GM13976 (cell line): Measurements from ENCODE around the gene SOCS6.

Experiments used
- DNase-seq: peaks from one replicate; pipeline ENCODE4 v3.0.0; 2012; ENCODE audit warnings: low spot score
- CTCF ChIP-seq: IDR thresholded peaks from 2 replicates; pipeline ENCODE4 v1.5.1; 2012; ENCODE audit warnings: borderline replicate concordance, mild to moderate bottlenecking; ENCODE audit not compliant: insufficient read depth; ENCODE audit errors: extremely low read depth, missing control alignments, control extremely low read depth
- in situ Hi-C: fragments of 300-500 bp; cut with MboI; formaldehyde crosslinking; loops from one replicate; pipeline ENCODE4 v1.12.0; 2022; ENCODE audit warnings: low sequenced_read_pairs, mixed read lengths, inconsistent platforms; ENCODE audit not compliant: unreplicated experiment

The SOCS6 gene

GRCh38 chr18:70322928-70323327 is 34.1 kb downstream of the SOCS6 start:
- TF ChIP-seq CTCF: no peak
- no peak for DNase-seq
- in situ Hi-C loops: no loop called here

- no peak for TF ChIP-seq CTCF
- in situ Hi-C loops: no loop called here
- DNase-seq: no peak
Observed at GRCh38 chr18:70324897-70325296, 36.1 kb downstream of the SOCS6 start.

GRCh38 chr18:70326255-70326654 is 37.4 kb downstream of the SOCS6 start:
- in situ Hi-C loops: no loop called here
- no peak for TF ChIP-seq CTCF
- no peak for DNase-seq

- DNase-seq: no peak
- in situ Hi-C loops: no loop called here
- TF ChIP-seq CTCF: no peak
Observed at GRCh38 chr18:70328169-70328568, 39.3 kb downstream of the SOCS6 start.

GRCh38 chr18:70329071-70329470 is 40.2 kb downstream of the SOCS6 start:
- in situ Hi-C loops: no loop called here
- no peak for DNase-seq
- TF ChIP-seq CTCF: no peak

GRCh38 chr18:70330887-70331286 is 42.0 kb downstream of the SOCS6 start:
- DNase-seq: no peak
- in situ Hi-C loops: no loop called here
- no peak for TF ChIP-seq CTCF

GRCh38 chr18:70331456-70332097 is 42.7 kb downstream of the SOCS6 start:
- TF ChIP-seq CTCF: no peak
- in situ Hi-C loops: no loop called here
- DNase-seq: no peak
